ENCODE results near the gene SYT5.
"Not testable (repeated sequence)": the region's sequence is repeated elsewhere in the genome, so short reads cannot be mapped to it uniquely, and the experiment has no call there.

SYT5 gene

DNA sequence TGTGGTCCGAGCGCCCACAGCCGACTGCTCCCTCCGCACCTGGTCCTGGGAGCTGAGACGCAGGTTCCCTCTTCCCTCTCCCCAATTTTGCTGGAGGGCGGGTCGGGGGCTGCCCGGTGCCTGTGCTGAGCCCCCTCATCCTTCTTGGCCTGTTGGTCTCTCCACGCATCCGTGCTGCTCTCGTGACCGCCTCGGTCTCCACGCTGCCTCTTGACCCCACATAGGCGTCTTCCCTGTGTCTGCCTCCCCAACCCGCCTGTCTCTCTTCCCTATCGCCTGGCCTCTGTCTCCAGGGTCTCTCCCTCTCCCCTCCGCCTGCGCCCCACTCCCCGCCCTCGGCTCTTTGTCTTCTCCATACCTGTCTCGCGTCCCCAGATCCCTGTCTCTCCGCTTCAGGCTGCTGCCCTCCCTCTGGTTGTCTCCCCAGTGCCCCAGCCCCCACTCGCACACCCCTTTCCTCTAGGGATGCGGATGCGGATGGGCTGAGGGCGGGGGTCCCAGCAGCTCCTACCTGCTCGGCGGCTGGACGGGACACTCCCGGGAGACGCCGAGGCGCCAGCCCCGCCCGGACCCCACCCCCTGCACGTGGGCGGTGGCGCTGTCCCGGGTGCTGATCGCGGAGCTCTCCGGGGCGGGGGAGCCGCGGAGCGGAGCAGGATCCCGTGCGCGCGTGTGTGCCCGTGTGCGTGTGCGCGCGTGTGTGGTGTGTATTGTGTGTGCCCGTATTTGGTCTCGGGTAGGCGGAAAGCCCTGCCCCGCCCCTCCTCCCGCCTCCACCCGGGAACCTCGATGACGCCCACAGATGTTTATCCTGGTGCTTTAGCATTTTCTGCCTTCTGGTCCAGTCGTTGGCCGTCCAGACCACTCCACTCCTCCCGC lies at the start of gene SYT5:
TSS of gene SYT5 (minus strand) at position 684 of the 879 bp plus-strand sequence. CDS start 1,248 bp downstream, outside the sequence.
- DNase-seq (ENCODE audit: low spot score), result peak; percentile 52

- DNase-seq (ENCODE audit: low spot score), result no peak
Measured at GRCh38 chr19:55229789-55230182, 49.7 kb upstream of the SYT5 start.

DNA sequence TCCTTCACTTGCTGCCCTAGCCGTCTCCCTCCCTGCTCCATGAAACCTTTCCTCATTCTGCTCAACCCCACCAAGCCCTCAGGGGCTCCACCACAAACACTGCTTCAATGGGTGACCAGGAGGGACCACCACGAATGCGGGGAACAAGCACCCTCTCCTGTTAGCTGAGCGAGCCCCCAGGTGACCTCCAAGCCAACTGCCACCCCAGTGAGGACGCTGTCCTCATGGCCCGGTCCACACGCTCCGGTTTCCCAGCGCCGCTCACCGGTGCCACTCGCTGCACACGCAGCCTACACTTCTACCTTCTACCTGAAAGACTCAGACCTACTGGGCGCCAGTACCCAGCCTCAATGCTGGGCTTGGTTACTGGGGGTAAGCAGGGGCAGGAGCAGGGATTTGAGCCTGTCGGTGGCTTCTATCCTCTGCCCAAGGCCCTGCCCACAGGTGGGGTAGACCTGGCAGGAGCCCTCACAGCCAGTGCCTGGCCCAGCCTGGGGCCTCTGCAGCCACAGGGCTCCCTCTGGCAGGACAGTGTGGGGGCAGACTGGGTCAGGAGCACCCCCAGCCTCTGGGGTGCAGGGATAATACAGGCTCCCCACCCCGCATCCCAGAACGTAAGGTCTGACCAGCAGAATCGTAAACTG lies 49.2 kb upstream of the SYT5 start:
- DNase-seq (ENCODE audit: low spot score), result no peak

GRCh38 chr19:55228403-55229031 lies 48.4 kb upstream of the SYT5 start, which contains the start of gene TMEM86B:
TSS of gene TMEM86B (minus strand) at chr19:55228763. CDS start at chr19:55228741, 22 bp downstream.
- no peak for DNase-seq (ENCODE audit: low spot score)

DNA sequence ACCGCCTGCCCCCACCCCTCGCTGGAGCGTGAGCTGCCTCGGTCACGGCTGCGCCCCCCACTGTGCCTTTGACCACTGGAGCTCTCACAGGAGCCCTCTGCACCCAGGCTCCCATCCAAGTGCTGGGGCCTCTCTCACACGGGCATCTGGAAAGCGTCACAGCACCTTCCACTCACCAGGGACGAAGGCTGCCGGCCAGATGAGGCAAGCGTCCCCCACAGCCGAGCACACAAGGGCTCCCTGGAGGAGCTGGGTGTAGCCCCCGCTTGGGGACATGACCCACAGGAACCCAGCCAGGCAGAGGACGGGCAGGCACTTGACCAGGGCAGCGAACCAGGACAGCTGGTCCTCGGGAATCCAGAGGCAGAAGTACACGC lies 47.9 kb upstream of the SYT5 start:
- no peak for DNase-seq (ENCODE audit: low spot score)

- no peak for DNase-seq (ENCODE audit: low spot score)
Measured at GRCh38 chr19:55227241-55228014, 47.3 kb upstream of the SYT5 start.

- no peak for DNase-seq (ENCODE audit: low spot score)
Measured at GRCh38 chr19:55226788-55227187, 46.7 kb upstream of the SYT5 start.

DNA sequence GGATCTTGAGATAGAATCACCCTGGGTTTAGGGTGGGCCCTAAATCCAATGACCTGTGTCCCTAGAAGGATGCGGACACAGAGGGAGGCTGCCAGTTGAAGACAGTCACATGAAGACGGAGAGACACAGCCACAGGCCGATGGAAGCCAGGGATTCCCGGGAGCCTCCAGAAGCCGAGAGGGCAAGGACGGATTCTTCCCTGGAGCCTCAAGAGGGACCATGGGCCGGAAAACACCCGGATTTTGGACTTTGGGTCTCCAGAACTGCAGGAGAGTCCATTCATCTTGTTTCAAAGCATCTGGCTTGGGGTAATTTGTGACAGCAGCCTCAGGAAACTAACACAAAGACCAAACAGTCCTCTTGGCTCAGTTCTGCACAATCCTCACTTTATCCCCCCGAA lies 46.2 kb upstream of the SYT5 start:
- no peak for DNase-seq (ENCODE audit: low spot score)

- no peak for DNase-seq (ENCODE audit: low spot score)
Measured at GRCh38 chr19:55225415-55225958, 45.4 kb upstream of the SYT5 start.

GRCh38 chr19:55224679-55225414 lies 44.8 kb upstream of the SYT5 start:
- DNase-seq (ENCODE audit: low spot score), result not testable (repeated sequence)

- DNase-seq (ENCODE audit: low spot score), result no peak
Measured at GRCh38 chr19:55224038-55224665, 44.1 kb upstream of the SYT5 start.

DNA sequence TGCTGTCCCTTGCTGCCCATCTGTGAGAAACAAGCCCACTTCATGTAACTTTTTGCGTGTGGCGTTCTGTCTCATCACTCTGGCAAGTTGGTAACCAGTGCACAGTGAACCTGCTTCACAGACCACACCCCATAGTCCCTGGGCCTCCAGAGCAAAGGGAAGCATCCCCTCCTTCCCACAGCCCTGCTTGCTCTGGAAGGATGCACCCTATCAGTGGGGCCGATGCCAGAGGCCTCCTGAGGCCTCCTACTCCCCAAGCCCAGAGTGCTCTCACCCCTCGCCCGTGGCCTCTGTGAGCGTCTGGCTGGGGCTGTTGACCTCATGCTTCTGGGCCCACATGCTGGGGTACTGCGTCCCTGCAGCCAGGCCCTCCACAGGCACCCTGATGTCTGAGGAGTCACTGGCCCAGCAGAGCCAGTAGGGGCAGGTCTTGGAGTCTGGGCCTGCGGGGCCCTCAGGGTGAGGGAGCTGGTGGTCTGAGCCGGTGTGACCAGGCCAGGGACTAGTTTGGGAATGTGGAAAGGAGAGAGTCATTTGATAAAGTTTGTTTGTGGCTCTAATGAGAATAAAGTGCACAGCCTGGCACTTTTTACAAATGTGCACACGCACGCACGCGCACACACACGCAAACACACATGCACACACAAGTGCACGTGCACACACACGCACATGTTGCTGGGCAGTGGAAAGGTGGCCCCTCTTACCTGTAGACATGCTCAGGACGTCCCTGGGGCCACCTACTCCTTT lies 43.4 kb upstream of the SYT5 start:
- no peak for DNase-seq (ENCODE audit: low spot score)

DNA sequence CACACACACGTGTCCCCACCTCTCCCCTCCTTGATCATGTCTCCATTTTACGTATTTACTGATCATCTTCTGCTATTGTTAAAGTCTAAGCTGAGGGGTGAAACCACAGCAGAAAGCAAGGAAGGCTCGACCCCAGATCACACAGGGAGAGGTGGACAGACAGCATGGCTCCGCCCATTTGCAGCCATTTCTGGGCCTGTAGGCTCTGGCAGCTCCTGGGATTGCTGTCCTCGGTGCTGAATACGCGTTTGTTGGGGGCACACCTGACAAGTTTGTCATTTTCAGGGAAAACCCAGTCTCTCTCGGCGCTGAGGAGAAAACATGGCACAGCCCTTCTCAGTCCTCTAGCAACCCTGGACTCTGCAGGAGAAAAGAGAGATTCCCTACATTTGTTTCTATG lies 40.4 kb upstream of the SYT5 start:
- no peak for DNase-seq (ENCODE audit: low spot score)

DNA sequence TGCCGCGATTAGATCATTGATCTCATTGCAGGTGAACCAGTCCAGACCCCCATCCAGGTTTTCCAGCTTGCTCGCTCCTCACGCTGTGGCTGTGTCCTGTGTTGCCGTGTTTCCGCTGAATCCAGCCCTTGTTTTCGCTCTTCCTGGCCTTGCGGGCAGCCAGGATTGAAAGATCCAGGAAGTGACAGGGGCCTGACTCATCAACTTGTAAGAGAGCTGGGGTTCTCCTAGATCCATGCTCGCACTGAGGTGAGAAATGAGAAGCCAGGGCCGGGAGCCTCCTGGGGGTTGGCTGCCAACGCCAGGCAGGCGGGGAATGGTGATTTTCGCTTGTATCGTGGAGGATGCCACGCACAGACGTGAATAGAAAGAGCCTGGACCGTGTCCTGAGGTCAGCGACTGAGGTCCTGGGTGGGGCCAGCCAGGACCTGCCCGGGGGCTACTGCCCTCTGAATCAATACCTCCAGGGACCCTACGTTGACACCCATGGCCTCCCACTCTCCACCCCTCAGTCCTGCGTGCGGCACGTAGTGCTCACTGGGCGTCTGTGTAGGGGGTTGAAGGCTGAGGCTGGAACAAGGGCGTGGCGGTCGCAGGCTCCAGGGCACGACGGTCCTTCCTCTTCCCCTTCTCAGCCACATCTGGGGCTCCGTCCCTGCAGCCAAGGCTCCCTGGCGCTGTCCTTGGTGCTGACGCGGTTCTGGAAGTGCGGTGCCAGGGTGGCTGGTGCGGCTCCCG lies 36.5 kb upstream of the SYT5 start:
- DNase-seq (ENCODE audit: low spot score), result peak; percentile 85

DNA sequence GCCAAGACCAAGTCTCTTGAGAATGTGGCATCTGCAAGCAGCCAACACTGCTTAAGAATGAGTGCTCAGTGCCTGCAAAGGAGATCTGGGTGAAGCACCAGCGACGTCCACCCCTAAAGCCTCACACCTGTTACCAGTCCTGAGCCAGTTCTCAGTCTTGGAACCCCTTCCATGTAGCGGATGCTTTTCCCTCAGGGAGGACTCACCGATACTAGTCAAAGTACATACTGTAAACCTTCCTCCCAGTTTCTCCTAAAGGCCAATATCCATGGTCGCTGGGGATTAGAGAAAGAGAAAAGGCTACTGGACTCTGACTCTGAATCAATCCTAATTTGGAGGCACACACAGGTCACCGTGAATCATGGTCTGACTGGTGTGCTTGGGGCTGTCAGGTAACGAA lies 33.5 kb upstream of the SYT5 start:
- no peak for DNase-seq (ENCODE audit: low spot score)

GRCh38 chr19:55212447-55212846 lies 32.4 kb upstream of the SYT5 start:
- DNase-seq (ENCODE audit: low spot score), result no peak

DNA sequence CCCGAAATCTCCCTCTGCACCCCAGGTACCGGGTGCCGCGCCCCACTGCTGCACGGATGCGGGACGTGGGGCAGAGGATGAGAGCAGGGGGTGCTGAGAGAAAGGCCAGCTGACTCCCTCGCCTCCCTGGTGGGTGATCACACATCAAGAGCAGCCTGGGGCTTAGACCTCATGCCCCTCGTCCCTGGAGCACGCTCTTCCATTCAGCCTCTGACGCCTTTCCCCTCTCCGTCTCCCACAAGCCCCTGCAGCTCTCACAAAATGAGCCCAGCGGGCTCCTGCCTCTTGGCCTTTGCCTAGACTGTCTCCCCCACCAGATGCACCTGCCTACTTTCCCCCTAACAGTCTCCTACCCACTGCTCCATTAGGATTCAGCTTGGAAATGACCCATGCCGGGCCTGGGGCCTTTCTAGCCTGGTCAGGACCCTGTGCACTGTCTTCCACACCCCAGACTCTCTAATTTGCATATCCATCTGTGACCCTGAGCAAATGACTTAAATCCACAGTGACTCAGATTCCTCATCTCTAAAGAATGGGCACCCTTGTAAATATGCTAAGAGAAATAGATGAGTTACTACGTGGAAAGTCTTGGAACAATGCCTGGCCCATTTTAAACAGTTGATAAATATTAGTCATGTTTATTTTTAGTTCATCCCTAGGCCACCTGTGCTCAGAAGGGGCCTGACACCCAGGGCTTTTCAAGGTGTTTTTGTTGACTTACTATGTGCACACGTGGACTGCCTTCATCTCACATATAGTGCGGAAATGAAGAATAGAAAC lies 29.8 kb upstream of the SYT5 start:
- no peak for DNase-seq (ENCODE audit: low spot score)

Data from putamen (tissue), 1 donor.